ENCODE data around the gene IGLL5.
"Not testable (repeated sequence)": the region's sequence is repeated elsewhere in the genome, so short reads cannot be mapped to it uniquely, and the experiment has no call there.

IGLL5 gene

GRCh38 chr22:22884888-22885840 lies 2.5 kb upstream of the IGLL5 start:
- DNase-seq = no peak

GRCh38 chr22:22886546-22886945 lies 1.1 kb upstream of the IGLL5 start:
- DNase-seq = no peak

- no peak for DNase-seq
Measured at GRCh38 chr22:22888571-22889353, 1.1 kb downstream of the IGLL5 start.

GRCh38 chr22:22890085-22890484 lies 2.5 kb downstream of the IGLL5 start:
- DNase-seq = no peak

GRCh38 chr22:22891139-22891621 lies 3.6 kb downstream of the IGLL5 start:
- DNase-seq = no peak

- DNase-seq = no peak
Measured at GRCh38 chr22:22892096-22893052, 4.8 kb downstream of the IGLL5 start.

GRCh38 chr22:22893077-22893805 lies 5.6 kb downstream of the IGLL5 start:
- no peak for DNase-seq

GRCh38 chr22:22893891-22894739 lies 6.5 kb downstream of the IGLL5 start:
- no peak for DNase-seq

- DNase-seq = no peak
Measured at GRCh38 chr22:22894740-22895731, 7.4 kb downstream of the IGLL5 start.

- DNase-seq = no peak
Measured at GRCh38 chr22:22895776-22896445, 8.3 kb downstream of the IGLL5 start.

GRCh38 chr22:22896601-22897000 lies 9.0 kb downstream of the IGLL5 start:
- DNase-seq = no peak

- no peak for DNase-seq
Measured at GRCh38 chr22:22897091-22897490, 9.5 kb downstream of the IGLL5 start.

- no peak for DNase-seq
Measured at GRCh38 chr22:22897947-22898346, 10.3 kb downstream of the IGLL5 start.

GRCh38 chr22:22898411-22898950 lies 10.9 kb downstream of the IGLL5 start:
- DNase-seq = not testable (repeated sequence)

GRCh38 chr22:22899342-22900080 lies 11.9 kb downstream of the IGLL5 start:
- not testable (repeated sequence) for DNase-seq

GRCh38 chr22:22900527-22901205 lies 13.1 kb downstream of the IGLL5 start:
- DNase-seq = not testable (repeated sequence)

- DNase-seq = no peak
Measured at GRCh38 chr22:22901578-22902218, 14.1 kb downstream of the IGLL5 start.

Measured in hematopoietic multipotent progenitor cell treated with erythropoietin and hydrocortisone succinate and interleukin-3 and kit ligand, for 4 days (in vitro differentiated cells).